Tibial artery (tissue), 4 donors: ENCODE measurements around the gene KIFC3.

Experiments
- DNase-seq, 2 donors: peaks; one replicate each; pipeline ENCODE4 v3.0.0-alpha.2; 2019
- H3K27ac ChIP-seq, 2 donors: fragments of 200-600 bp; sonication (generic) in 1 of 2; 1 replicate in 1 of 2; 2 replicates in 1 of 2; pipeline ENCODE4 v1.5.1; 2018 to 2019; ENCODE audit warnings: mild to moderate bottlenecking in 1 of 2
- H3K27me3 ChIP-seq, 2 donors: fragments of 200-600 bp; sonication (generic) in 1 of 2; one replicate each; pipeline versions ENCODE4 v1.5.1 to v1.6.0; 2016 to 2019
- H3K36me3 ChIP-seq, 3 donors: fragments of 200-600 bp; sonication (generic) in 2 of 3; one replicate each; pipeline ENCODE4 v1.5.1; 2016 to 2019; ENCODE audit warnings: mild to moderate bottlenecking in 2 of 3
- H3K4me1 ChIP-seq, 4 donors: fragments of 200-600 bp; sonication (generic) in 2 of 4; 1 replicate in 3 of 4; 2 replicates in 1 of 4; pipeline ENCODE4 v1.5.1; 2016 to 2019
- H3K4me3 ChIP-seq, 2 donors: fragments of 200-600 bp; sonication (generic) in 1 of 2; 1 replicate in 1 of 2; 2 replicates in 1 of 2; pipeline ENCODE4 v1.5.1; 2018 to 2019; ENCODE audit warnings: mild to moderate bottlenecking in 2 of 2
- H3K9me3 ChIP-seq, 3 donors: fragments of 200-600 bp; sonication (generic) in 1 of 3; one replicate each; pipeline ENCODE4 v1.5.1; 2016 to 2019
- CTCF ChIP-seq, 2 experiments: fragments of 200-600 bp in 1 of 2; fragments of 450-650 bp in 1 of 2; IDR thresholded peaks; one replicate each; pipeline ENCODE4 v1.5.1; 2017 to 2019; ENCODE audit warnings: antibody characterized with exemption in 2 of 2, mild to moderate bottlenecking in 1 of 2, moderate library complexity in 1 of 2
- intact Hi-C: fragments of 100-400 bp; cut with DNase I; formaldehyde crosslinking; loops from one replicate; pipeline ENCODE4 v1.15.0; 2023; ENCODE audit warnings: low total_unique reads

KIFC3 gene

GRCh38 chr16:57795431-57795878, 6.8 kb downstream of the KIFC3 start:
- no peak for DNase-seq
- Histone ChIP-seq H3K27ac (no peak overlapping the region), H3K36me3 (peaks cover 8 to 38% (median 36%) of the 10 kb centered on the region in 3 donors), H3K9me3 (no peaks in the 10 kb centered on the region), H3K4me3 (no peak overlapping the region), H3K4me1 (peaks cover 0 to 31% (median 17%) of the 10 kb centered on the region in 4 donors), H3K27me3 (no peaks in the 10 kb centered on the region)
- intact Hi-C loops = no loop called here
- TF ChIP-seq CTCF (IDR thresholded peaks at IDR 0.05) = peak in 1 of 2 experiments; percentile 17

GRCh38 chr16:57794849-57795430, 7.4 kb downstream of the KIFC3 start:
- peaks cover 8 to 39% (median 36%) of the 10 kb centered on the region in 3 donors for H3K36me3 ChIP-seq
- H3K4me1 ChIP-seq = peaks cover 0 to 28% (median 12%) of the 10 kb centered on the region in 4 donors
- no peaks in the 10 kb centered on the region for H3K27me3 ChIP-seq
- TF ChIP-seq CTCF (IDR thresholded peaks at IDR 0.05) = no peak
- no peaks in the 10 kb centered on the region for H3K9me3 ChIP-seq
- no peak overlapping the region for H3K27ac ChIP-seq
- no peak overlapping the region for H3K4me3 ChIP-seq
- intact Hi-C loops = no loop called here
- DNase-seq = no peak

GRCh38 chr16:57791893-57792461, 10.3 kb downstream of the KIFC3 start:
- TF ChIP-seq CTCF (IDR thresholded peaks at IDR 0.05) = no peak
- no peak for DNase-seq
- Histone ChIP-seq H3K9me3 (no peaks in the 10 kb centered on the region), H3K4me3 (no peak overlapping the region), H3K27me3 (no peaks in the 10 kb centered on the region), H3K4me1 (peaks cover 0 to 23% (median 6%) of the 10 kb centered on the region in 4 donors), H3K36me3 (peaks cover 3 to 51% (median 39%) of the 10 kb centered on the region in 3 donors), H3K27ac (no peak overlapping the region)
- intact Hi-C loops = no loop called here

- Histone ChIP-seq H3K27ac (no peak overlapping the region), H3K4me1 (peaks cover 0 to 21% (median 6%) of the 10 kb centered on the region in 4 donors), H3K4me3 (no peak overlapping the region), H3K36me3 (peaks cover 0 to 49% (median 33%) of the 10 kb centered on the region in 3 donors), H3K9me3 (no peaks in the 10 kb centered on the region), H3K27me3 (no peaks in the 10 kb centered on the region)
- DNase-seq = no peak
- no peak for TF ChIP-seq CTCF (IDR thresholded peaks at IDR 0.05)
- intact Hi-C loops = no loop called here
Observed at GRCh38 chr16:57791195-57791892, 10.9 kb downstream of the KIFC3 start.

GRCh38 chr16:57788951-57789350, 13.3 kb downstream of the KIFC3 start:
- no peak for TF ChIP-seq CTCF (IDR thresholded peaks at IDR 0.05)
- H3K9me3 ChIP-seq = no peaks in the 10 kb centered on the region
- no peaks in the 10 kb centered on the region for H3K27me3 ChIP-seq
- peaks cover 0 to 12% (median 3%) of the 10 kb centered on the region in 4 donors for H3K4me1 ChIP-seq
- DNase-seq = no peak
- no peak overlapping the region for H3K27ac ChIP-seq
- H3K4me3 ChIP-seq = no peak overlapping the region
- peaks cover 0 to 68% (median 40%) of the 10 kb centered on the region in 3 donors for H3K36me3 ChIP-seq
- intact Hi-C loops = no loop called here
